ENCODE measurements around the gene EGLN3. TPM values are rescaled to one million over a fixed set of nuclear protein-coding genes. Genes with fewer than 3 reads are reported as not detected.

Gene EGLN3
- total RNA-seq, 4 donors from 2014 or later, result 161 to 299 (median 167) TPM

DNA sequence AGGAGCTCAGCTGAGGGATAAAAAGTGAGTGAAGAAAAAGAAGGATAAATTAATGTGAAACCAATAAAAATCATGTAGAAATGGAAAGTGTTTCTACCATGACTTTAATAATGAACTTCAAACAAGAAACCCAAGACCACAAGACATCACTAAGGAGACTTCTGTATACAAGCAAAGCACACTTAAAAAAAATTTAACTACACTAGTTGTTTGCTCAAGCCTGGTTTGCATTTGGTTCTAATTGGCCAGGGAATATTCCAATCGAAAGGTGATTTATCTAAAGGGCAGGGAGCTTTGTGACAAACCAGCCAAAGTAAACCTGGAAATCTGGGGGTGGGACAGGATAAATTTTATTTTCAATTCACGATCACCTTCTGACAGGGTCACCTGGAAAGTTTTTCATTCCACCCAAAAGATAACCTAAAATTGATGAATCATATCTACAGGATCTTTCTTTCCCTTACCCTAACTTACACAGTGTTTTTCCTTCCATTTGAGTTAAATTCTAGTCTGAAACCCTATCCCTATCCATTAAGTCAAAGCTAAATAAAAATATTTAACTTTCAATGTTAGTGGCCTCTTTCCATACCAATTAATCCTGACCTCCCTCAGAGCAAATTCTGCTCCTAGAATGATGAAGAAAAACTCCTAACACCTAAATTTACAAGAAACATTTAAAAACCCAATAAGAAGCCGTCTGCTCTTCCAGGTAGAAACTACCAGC, 2.6 kb downstream of the EGLN3 start:
- TF ChIP-seq POLR2A (IDR thresholded peaks at IDR 0.05), result no peak
- TF ChIP-seq, protein P1, sequence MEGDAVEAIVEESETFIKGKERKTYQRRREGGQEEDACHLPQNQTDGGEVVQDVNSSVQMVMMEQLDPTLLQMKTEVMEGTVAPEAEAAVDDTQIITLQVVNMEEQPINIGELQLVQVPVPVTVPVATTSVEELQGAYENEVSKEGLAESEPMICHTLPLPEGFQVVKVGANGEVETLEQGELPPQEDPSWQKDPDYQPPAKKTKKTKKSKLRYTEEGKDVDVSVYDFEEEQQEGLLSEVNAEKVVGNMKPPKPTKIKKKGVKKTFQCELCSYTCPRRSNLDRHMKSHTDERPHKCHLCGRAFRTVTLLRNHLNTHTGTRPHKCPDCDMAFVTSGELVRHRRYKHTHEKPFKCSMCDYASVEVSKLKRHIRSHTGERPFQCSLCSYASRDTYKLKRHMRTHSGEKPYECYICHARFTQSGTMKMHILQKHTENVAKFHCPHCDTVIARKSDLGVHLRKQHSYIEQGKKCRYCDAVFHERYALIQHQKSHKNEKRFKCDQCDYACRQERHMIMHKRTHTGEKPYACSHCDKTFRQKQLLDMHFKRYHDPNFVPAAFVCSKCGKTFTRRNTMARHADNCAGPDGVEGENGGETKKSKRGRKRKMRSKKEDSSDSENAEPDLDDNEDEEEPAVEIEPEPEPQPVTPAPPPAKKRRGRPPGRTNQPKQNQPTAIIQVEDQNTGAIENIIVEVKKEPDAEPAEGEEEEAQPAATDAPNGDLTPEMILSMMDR (IDR thresholded peaks at IDR 0.05), result no peak
- H3K4me3 ChIP-seq (ENCODE audit: low read depth, poor library complexity, severe bottlenecking), result no peak overlapping the region
- intact Hi-C loops (cut with DNase I; ENCODE audit: low total_unique reads), result loop anchor here (10.0 kb wide), 1 partner anchor 276 kb away; no protein-coding TSS in a partner anchor
- no peak for DNase-seq (ENCODE audit: low spot score in 2 of 2)
- 38 to 57% methylated on average over 3 of the region's 3 CpGs for WGBS, 2 donors

DNA sequence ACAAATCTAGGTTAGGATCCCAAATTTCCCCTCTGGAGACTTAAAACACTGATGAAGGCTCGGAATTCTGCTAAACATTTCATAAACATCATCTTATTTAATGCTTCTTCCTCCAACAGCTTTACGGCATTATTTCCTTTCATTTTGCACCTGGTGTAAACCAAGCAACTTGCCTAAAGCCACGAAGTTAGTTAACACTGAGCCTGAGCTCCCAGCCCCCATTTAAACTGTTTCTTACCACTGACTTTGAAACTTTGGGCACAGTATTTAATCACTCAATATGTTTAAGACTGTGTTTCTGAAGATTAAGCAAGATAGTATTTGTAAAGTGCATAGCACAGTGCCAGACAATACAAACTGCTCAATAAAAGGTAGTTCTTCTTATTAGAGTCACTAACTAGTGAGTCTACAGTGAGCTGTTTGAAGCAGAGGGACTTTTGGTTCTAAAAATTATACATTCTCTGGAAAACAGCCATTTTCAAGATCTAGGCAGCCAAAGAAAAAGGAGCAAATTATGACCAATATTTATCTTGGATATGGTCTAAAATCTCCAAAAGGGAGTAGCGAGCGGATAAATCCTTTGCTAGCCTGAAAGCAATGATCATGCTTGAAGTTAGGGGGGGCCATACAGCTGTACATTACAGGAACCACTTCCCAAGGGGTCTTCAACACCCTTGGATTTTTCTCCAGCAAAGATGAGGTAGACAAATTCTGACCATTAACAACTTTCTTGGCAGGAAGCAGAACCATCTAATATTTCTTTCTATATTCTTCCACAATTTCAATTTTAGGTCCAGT, 4.0 kb downstream of the EGLN3 start:
- WGBS, 2 donors, result 47 to 50% methylated on average over 5 of the region's 5 CpGs
- intact Hi-C loops (cut with DNase I; ENCODE audit: low total_unique reads), result loop anchor here (10.0 kb wide), 1 partner anchor 278 kb away; no protein-coding TSS in a partner anchor
- no peak overlapping the region for H3K4me3 ChIP-seq (ENCODE audit: low read depth, poor library complexity, severe bottlenecking)
- no peak for DNase-seq (ENCODE audit: low spot score in 2 of 2)
- TF ChIP-seq, protein P1 (IDR thresholded peaks at IDR 0.05), result no peak
- TF ChIP-seq POLR2A (IDR thresholded peaks at IDR 0.05), result no peak

DNA sequence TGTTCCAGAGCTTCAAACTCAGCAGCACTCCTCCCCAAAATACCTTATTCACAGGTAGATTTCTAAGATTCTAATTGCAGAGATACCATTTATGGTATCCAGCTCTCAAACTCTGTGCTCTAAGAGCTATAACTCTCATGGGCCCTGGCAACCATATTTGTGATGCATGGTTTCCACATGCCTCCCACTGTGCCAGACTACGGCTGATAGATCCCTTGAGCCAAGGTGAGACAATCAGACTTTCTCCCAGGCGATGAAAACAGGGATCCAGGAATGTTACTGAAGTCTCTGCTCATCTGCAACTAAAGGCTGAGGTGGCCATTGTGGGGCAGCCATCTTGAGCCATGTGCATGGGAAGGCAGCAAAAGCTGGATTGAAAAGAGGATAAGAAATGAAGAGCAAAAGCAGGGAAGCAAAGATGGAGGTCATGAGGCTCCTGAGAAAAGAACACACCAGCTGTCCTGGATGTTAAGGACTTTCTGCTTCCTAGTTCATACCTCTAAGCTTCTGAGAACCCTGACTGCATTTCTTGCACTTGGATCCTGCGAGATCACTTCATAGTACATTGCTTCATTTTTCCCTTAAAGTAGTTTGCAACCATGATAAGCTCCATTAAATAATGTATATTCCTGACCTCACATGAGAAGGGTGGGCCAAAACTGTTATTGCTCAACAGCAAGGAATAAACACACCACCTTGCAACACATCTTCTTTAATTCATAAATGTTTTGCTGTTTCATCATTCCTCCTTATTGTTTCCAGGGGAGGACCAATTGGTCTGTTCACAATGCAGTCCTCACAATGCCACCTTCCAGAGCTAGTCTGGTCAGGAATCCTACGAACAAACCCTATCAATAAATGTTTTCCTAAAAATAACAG, 5.4 kb downstream of the EGLN3 start:
- intact Hi-C loops (cut with DNase I; ENCODE audit: low total_unique reads), result loop anchor here (10.0 kb wide), 1 partner anchor 279 kb away; no protein-coding TSS in a partner anchor
- DNase-seq (ENCODE audit: low spot score in 2 of 2), result no peak
- 74 to 77% methylated on average over 4 of the region's 4 CpGs for WGBS, 2 donors
- TF ChIP-seq POLR2A (IDR thresholded peaks at IDR 0.05), result no peak
- no peak overlapping the region for H3K4me3 ChIP-seq (ENCODE audit: low read depth, poor library complexity, severe bottlenecking)

DNA sequence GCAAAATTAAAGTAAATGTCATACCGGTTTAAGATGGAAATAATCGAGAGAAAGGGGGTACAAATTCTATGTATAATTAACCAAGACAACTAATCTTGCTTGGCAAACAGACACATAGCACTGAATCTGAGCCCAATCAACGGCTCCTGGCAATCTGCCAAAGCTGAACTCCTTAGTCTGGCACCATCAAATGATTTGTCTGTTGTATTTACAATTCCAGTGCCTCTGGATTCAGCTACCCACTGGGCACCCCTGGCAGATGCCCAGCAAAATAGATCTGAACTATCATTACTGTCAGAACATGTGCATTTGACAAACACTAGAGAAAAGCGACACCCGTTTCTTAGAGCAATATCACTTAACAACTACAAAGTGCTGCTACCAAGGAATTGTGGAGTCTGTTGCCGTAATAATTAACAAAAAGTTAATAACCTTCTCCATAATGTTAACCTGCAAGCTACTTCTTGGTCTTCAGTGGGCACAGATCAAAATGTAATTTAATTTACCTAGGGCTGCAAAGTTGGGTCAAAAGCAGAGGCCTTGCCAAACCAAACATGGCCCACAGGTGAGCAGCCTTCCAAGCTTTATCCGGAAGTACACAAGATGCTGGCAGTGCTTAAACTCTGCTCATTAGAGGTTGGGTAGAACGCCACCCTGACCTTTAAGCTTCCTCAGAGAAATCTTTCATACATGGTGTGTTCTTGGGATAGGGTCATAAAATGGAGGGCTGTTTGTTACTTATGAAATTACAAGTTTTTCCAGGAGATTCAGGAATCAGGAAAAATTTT, 7.6 kb downstream of the EGLN3 start:
- no peak overlapping the region for H3K4me3 ChIP-seq (ENCODE audit: low read depth, poor library complexity, severe bottlenecking)
- peak in 1 of 2 donors; percentile 36 for DNase-seq (ENCODE audit: low spot score in 2 of 2)
- no peak for TF ChIP-seq POLR2A (IDR thresholded peaks at IDR 0.05)
- TF ChIP-seq, protein P1 (IDR thresholded peaks at IDR 0.05), result no peak
- intact Hi-C loops (cut with DNase I; ENCODE audit: low total_unique reads), result loop anchor here (10.0 kb wide), 1 partner anchor 282 kb away; no protein-coding TSS in a partner anchor
- WGBS, 2 donors, result 46 to 47% methylated on average over 8 of the region's 8 CpGs

DNA sequence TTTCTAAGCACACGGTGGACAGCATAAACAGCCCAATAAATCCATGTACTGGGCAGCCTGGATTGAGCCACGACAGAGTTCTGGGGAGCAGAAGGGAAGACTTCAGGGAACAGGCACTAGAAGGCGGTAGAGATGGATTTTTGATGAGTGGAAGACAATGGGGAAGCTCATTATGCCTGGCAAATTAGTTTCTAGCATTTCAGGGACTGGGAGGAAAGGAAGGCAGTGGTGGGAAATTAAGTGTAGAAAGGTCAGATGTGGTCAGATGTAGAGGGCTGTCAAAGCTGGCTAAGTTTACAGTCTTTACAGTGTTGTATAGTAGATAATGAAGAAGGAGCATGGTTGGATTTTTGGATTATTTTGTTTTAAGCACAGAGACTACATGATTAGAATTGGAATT, 9.2 kb downstream of the EGLN3 start:
- no peak for DNase-seq (ENCODE audit: low spot score in 2 of 2)
- 65 to 74% methylated on average over 3 of the region's 3 CpGs for WGBS, 2 donors
- no peak for TF ChIP-seq POLR2A (IDR thresholded peaks at IDR 0.05)
- TF ChIP-seq, protein P1 (IDR thresholded peaks at IDR 0.05), result no peak
- H3K4me3 ChIP-seq (ENCODE audit: low read depth, poor library complexity, severe bottlenecking), result no peak overlapping the region
- intact Hi-C loops (cut with DNase I; ENCODE audit: low total_unique reads), result loop anchor here (10.0 kb wide), 1 partner anchor 283 kb away; no protein-coding TSS in a partner anchor
